B cell (primary cell): Measurements from ENCODE around the gene NEMP1.
A peak's percentile ranks its signal among the peaks of the same experiment; 100 is the strongest.

ENCODE experiments used
- CTCF ChIP-seq: fragments of 200-600 bp; IDR thresholded peaks from one replicate; pipeline ENCODE4 v1.8.0; 2022; ENCODE audit warnings: antibody characterized with exemption, mild to moderate bottlenecking
- EZH2 ChIP-seq: IDR thresholded peaks from 2 replicates; pipeline ENCODE4 v1.6.1; 2012; ENCODE audit warnings: borderline replicate concordance, low read depth, mild to moderate bottlenecking, moderate library complexity, low read length; ENCODE audit not compliant: insufficient read depth, poor library complexity, severe bottlenecking

GRCh38 chr12:57069523-57069922 is 9.1 kb downstream of the NEMP1 start:
- TF ChIP-seq EZH2 (no peak), CTCF (peak; percentile 85)
